ENCODE measurements around the gene TOX3.

TOX3 gene

DNA sequence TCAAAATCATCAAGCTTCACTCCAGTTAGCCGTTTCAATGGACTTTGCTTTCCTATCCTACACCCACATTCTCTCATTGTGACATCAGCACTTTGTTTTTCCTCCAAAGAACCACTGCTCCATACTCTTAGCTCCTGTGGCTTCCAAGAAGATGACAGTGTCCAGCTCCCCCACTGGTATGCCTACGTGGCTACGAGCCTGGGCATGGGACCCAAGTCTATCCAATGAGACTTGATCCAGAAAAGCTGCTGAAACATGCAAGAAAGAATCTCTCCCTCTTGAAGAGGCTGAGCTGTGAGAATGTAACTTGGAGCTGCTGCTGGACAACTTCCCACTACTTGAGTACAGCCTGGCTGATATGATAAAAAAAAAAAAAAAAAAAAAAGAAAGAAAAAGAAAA, 9.4 kb downstream of the TOX3 start:
- ATAC-seq (no peak), DNase-seq (no peak)

DNA sequence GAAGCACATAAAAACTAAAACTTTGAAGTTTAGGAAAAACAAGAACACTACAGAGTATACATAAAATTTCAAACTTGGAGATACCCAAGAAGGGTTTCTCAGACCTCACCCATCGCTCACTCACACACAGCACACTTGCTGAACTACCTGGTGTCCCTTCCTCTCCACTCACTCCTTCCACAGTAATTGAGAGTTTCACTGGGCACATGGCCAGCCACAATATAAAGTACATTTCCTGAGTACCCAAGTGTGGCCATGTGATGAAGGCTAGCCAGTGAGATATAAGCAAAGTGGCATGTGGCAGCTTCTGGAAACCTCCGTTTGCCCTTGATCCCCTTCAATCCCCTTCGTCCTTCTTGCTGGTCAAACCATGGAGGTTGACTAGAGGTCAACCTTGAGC, 11.9 kb downstream of the TOX3 start:
- no peak for ATAC-seq
- no peak for DNase-seq

- DNase-seq (no peak), ATAC-seq (no peak)
Observed at GRCh38 chr16:52533296-52533695, 13.6 kb downstream of the TOX3 start.

GRCh38 chr16:52532384-52532783, 14.6 kb downstream of the TOX3 start:
- ATAC-seq (no peak), DNase-seq (no peak)

GRCh38 chr16:52529226-52529625, 17.7 kb downstream of the TOX3 start:
- DNase-seq, result no peak
- no peak for ATAC-seq

DNA sequence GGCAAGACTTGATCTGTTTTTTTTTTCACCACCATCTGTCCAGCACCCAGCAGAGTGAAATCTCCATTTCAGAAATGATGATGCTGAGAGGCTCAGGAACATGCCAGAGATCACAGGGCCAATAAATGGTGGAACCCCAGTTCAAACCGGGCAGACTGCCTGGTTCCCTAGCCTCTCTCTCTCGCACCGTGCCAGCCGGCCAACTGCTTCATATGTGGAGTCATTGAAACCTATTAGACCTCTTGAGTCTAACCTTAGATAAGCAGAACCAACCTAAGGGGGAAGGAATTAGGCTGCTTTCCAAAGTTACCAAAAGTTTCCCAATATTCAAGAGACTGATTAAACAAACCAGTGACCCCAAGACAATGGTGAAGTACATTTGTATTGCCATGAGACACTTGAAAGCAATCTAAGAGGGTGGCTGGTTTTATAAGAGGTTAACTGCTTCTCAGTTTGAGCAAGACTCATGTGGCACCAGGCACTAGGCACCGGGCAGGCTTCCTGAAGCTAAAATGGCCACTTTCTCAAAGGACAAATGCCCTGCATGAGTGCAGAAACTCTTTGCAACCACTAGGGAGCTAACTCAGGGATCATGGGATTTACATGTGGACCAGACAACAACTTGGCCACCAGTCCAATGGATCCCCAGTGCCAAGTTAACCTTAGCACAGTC, 18.4 kb downstream of the TOX3 start:
- ATAC-seq (no peak), DNase-seq (no peak)

- no peak for DNase-seq
Observed at GRCh38 chr16:52526830-52527229, 20.1 kb downstream of the TOX3 start.

DNA sequence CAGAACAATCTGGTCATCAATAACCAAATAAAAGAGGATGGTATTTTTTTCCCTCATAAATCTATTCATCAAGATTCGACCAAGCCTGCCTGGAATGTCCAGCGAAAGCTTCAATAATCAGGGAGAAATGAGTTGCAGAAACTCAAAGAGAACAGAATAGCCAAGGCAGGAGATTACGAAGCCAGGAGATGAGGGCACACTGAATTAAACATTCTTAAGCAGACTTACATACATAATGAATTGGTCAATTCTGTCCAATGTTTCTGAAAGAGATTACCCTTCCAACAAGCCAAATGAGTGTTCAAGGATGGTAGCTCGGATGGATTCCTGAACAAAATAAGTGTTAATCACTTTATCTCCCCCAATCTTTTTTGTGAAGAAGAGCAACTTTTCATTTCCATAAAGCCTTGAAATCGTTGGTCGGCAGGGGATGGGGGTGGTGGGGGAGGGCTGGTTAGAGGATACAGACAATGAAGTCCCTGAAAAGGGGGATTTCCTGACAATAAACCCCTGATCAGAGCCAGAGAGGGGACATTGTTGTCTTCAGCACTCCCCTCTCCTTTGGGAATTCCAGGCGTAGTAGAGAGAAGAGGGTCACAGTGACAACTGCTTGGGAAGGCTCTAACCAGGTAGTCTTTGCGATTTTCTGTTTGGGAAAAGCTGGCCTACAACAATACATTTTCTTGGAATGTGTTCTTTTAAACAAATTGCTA, 20.7 kb downstream of the TOX3 start:
- no peak for ATAC-seq
- DNase-seq, result no peak

More at GRCh38 chr16:52526830-52527229, 20.1 kb downstream of the TOX3 start:
- ATAC-seq, result no peak

- DNase-seq (no peak), ATAC-seq (no peak)
Observed at GRCh38 chr16:52521570-52521969, 25.4 kb downstream of the TOX3 start.

GRCh38 chr16:52518884-52519283, 28.1 kb downstream of the TOX3 start:
- DNase-seq (no peak), ATAC-seq (no peak)

DNA sequence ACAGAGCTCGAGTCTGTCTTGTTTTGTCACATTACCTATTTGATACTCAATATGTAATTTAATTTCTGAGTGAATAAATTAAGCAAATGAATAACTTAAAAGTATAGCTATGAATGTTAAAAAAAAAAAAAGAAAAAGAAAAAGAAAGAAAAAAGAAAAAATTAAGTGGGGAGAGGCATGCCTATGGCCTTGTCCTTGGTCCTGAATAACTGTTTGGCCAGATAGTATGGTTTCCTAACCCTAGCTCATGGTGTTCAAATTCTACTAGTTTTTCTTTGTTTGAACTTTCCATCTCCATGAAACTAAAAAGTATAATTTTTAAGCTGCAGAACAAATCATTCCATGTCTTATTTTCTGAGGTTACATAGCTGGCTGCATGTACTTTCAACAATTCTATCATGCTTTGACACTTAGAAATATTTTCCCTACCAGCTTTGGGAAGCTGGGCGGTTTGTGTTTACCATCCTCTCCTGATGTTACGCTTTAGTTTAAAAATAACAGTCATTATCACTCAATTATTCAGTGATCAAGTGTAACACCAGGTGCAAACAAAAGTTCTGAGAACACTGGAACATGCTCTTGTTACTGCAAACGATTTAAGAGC, 31.8 kb downstream of the TOX3 start:
- DNase-seq, result no peak
- no peak for ATAC-seq

DNA sequence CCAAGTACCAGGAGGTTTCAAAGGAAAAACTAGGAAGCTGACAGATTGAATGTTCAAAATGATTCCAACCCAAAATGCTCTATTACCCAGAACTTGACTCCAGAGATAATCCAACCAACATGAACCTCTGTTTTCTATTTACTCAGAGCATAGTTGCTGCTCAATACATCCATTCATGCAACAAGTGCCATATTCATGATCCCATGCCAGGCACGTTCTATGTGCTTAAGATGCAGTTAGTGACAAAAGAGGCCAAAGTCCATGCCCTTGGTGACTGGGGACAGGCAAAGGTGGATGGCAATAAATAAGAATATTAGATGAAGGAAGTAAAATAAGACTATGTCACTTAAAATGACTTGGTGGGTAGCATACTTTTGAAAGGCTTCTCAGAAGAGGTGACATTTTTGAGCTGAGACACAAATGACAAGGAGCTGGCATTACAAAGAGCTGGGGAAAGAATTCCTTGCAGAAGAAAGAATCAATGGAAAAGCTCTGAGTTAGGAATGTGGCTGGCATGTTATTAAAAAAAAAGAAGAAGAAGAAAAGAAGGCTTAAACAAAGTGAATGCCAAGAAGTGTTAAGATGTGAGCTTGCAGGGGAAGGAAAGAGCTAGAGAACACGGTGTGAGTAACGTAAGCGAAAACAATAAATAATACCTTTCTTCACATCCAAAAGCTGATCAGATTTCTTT, 34.5 kb downstream of the TOX3 start:
- no peak for ATAC-seq
- no peak for DNase-seq

DNA sequence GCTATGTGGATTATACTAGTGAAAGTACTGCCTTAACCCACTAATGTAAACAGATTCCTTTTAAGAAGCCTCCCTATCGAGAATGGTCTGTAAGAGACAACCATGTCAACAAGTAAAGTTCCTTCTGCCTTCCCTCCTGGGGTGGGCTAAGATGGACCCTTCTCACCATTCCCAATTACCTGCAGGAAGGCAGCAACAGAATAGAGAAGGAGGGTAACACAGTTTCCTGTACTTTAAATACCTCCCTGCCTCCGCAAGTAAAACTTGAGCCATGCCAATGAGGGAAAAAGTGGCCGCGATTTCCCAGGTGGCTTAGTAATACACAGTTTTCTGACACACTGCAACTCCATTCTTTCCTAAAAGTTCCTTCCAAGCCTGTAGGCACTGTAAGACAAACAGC, 45.2 kb downstream of the TOX3 start:
- ATAC-seq (no peak), DNase-seq (no peak)

GRCh38 chr16:52500963-52501362, 46.0 kb downstream of the TOX3 start:
- ATAC-seq (no peak), DNase-seq (no peak)

- no peak for DNase-seq
- ATAC-seq, result no peak
Observed at GRCh38 chr16:52499060-52499440, 47.9 kb downstream of the TOX3 start.

DNA sequence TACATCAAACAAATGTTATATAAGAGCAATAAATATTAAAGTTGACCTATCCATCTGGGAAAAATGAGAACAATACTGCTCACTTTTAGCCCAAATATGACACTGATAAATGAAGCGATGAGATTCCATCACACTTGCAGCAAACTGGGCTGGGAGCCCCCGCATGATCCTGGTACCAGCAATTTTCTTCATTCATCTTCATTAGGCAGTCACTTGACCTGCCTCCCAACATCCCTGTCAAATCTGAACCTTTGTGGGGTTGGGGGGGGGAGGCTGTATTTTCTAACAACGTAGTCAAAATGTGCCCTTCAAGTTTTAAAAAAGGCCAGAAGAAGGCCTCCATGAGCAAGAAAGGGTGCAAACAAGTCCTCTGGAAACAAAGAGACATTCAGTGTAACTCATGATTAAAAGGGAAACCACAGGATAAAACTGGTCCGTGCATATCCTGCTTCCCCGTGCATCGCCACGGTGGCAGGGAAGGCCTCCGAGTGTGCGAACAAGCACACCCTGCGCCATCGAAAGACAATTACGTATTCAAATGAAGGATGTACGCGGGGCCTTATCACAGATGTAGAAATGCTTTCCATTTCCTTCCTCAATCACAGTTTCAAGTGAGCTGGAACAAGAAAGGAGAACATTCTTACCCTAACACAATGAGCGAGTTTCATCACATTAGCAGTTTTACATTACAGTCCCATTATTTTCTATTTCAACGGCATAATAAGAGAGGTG, 48.4 kb downstream of the TOX3 start:
- DNase-seq (no peak), ATAC-seq (no peak)

GRCh38 chr16:52497067-52497816, 49.7 kb downstream of the TOX3 start:
- ATAC-seq (no peak), DNase-seq (no peak)

- DNase-seq (no peak), ATAC-seq (no peak)
Observed at GRCh38 chr16:52496051-52496876, 50.7 kb downstream of the TOX3 start.

- ATAC-seq (no peak), DNase-seq (no peak)
Observed at GRCh38 chr16:52494621-52495020, 52.3 kb downstream of the TOX3 start.

GRCh38 chr16:52494145-52494544, 52.8 kb downstream of the TOX3 start:
- DNase-seq (no peak), ATAC-seq (no peak)
